ENCODE results near the gene SLC16A7.

GRCh38 chr12:59595565-59595882, 305 bp upstream of the SLC16A7 start:
- TF ChIP-seq TAF1 (IDR thresholded peaks at IDR 0.05; ENCODE audit: control insufficient read depth, extremely low read depth, insufficient read depth, low read length, severe bottlenecking), result no peak
- TF ChIP-seq THRAP3 (IDR thresholded peaks at IDR 0.05; ENCODE audit: borderline replicate concordance), result no peak
- no peak for TF ChIP-seq SAFB (IDR thresholded peaks at IDR 0.05; ENCODE audit: borderline replicate concordance, low read depth, low read length)
- TF ChIP-seq EGR1 (conservative IDR thresholded peaks at IDR 0.05), result no peak
- no peak for TF ChIP-seq CTCF (IDR thresholded peaks at IDR 0.05 in 2 of 3, conservative IDR thresholded peaks at IDR 0.05 in 1 of 3; ENCODE audit: insufficient read depth in 2 of 3, low read depth in 1 of 3, low read length in 3 of 3)
- TF ChIP-seq NR2C2 (CRISPR knock-in tag; IDR thresholded peaks at IDR 0.05), result no peak
- no peak for TF ChIP-seq NR2C2 (tag; IDR thresholded peaks at IDR 0.05)
- TF ChIP-seq FOXO4 (CRISPR knock-in tag; IDR thresholded peaks at IDR 0.05), result no peak
